Left lung (tissue), 10 donors: ENCODE results near the gene EPG5. TPM values are rescaled to one million over a fixed set of nuclear protein-coding genes. Genes with fewer than 3 reads are reported as not detected.

Experiments
- ATAC-seq: fragments of 200-7000 bp; cut with Tn5 transposase; one replicate; pipeline ENCODE4 v1.9.1; 2020; ENCODE audit warnings: moderate library complexity
- DNase-seq, 4 donors: peaks; one replicate each; pipeline ENCODE4 v3.0.0-alpha.2; 2013 to 2020
- H3K27ac ChIP-seq, 2 donors: fragments of 200-600 bp; sonication (generic) in 1 of 2; one replicate each; pipeline versions ENCODE4 v1.5.0 to v1.8.0; 2020 to 2021
- H3K27me3 ChIP-seq, 2 donors: fragments of 200-600 bp; sonication (generic) in 1 of 2; one replicate each; pipeline versions ENCODE4 v1.5.0 to v1.8.0; 2020 to 2021
- H3K36me3 ChIP-seq, 2 donors: fragments of 200-600 bp; sonication (generic) in 1 of 2; one replicate each; pipeline versions ENCODE4 v1.5.0 to v1.8.0; 2020 to 2021
- H3K4me1 ChIP-seq, 2 donors: fragments of 200-600 bp; one replicate each; pipeline ENCODE4 v1.8.0; 2021
- H3K4me3 ChIP-seq, 2 donors: fragments of 200-600 bp; sonication (generic) in 1 of 2; one replicate each; pipeline versions ENCODE4 v1.5.0 to v1.8.0; 2020 to 2021; ENCODE audit warnings: mild to moderate bottlenecking in 1 of 2
- H3K9me3 ChIP-seq, 2 donors: fragments of 200-600 bp; sonication (generic) in 1 of 2; one replicate each; pipeline versions ENCODE4 v1.5.0 to v1.8.0; 2020 to 2021
- CTCF ChIP-seq, 2 donors: fragments of 200-600 bp; sonication (generic) in 1 of 2; IDR thresholded peaks; one replicate each; pipeline versions ENCODE4 v1.5.0 to v1.8.0; 2021; ENCODE audit warnings: antibody characterized with exemption in 2 of 2
- intact Hi-C, 2 donors: fragments of 100-400 bp; cut with DNase I; formaldehyde crosslinking; loops; one replicate each; pipeline versions ENCODE4 v1.11.2 to v1.14.2; 2022
- polyA plus RNA-seq, 6 donors: library from polyadenylated mRNA; unstranded; fragments of 120-200 nt; gene quantifications; one replicate each; pipeline ENCODE4 v1.2.1, GENCODE V29; 2013; ENCODE audit not compliant: insufficient read length in 6 of 6
- total RNA-seq, 2 donors: library from RNA; stranded (reverse); fragmentation: NEBNext Ultra II Directional; extraction: Animal tissue kit (Norgen Biotek cat#: 25700); gene quantifications; one replicate each; pipeline ENCODE4 v1.2.1, GENCODE V29; 2021
- donor health status: DM: no; HTN: yes; CAD: no.
- donor health status: DM: no; HTN: no; CAD: no.

EPG5 gene
- total and polyA plus RNA-seq, 8 donors, result 27.3 to 38.0 (median 31.4) TPM

- peaks cover 25 to 46% of the 10 kb centered on the region in 2 donors for H3K27me3 ChIP-seq
- no peak for TF ChIP-seq CTCF (IDR thresholded peaks at IDR 0.05)
- no peak overlapping the region for H3K27ac ChIP-seq
- no peaks in the 10 kb centered on the region for H3K36me3 ChIP-seq
- H3K4me1 ChIP-seq, result peaks cover 16 to 25% of the 10 kb centered on the region in 2 donors
- ATAC-seq, result peak; percentile 46
- intact Hi-C loops, result no loop called here
- H3K4me3 ChIP-seq, result peak overlapping the region in 1 of 2 donors; percentile 10
- peak in 1 of 4 donors; percentile 84 for DNase-seq
- H3K9me3 ChIP-seq, result no peaks in the 10 kb centered on the region
These were observed 128.6 kb downstream of the EPG5 start for GRCh38 chr18:45838302-45839070.

- peaks cover 16 to 25% of the 10 kb centered on the region in 2 donors for H3K4me1 ChIP-seq
- ATAC-seq (peak; percentile 77), DNase-seq (peak in 2 of 4 donors; percentile 57 to 90)
- TF ChIP-seq CTCF (IDR thresholded peaks at IDR 0.05), result no peak
- intact Hi-C loops, result no loop called here
- H3K9me3 ChIP-seq, result no peaks in the 10 kb centered on the region
- peak overlapping the region; percentile 16 to 21 for H3K4me3 ChIP-seq
- H3K36me3 ChIP-seq, result no peaks in the 10 kb centered on the region
- no peak overlapping the region for H3K27ac ChIP-seq
- peaks cover 25 to 46% of the 10 kb centered on the region in 2 donors for H3K27me3 ChIP-seq
These were observed 129.7 kb downstream of the EPG5 start for GRCh38 chr18:45837283-45838070.

GRCh38 chr18:45836242-45837205 lies 130.6 kb downstream of the EPG5 start:
- intact Hi-C loops, result no loop called here

GRCh38 chr18:45835057-45835636 lies 132.0 kb downstream of the EPG5 start:
- no peaks in the 10 kb centered on the region for H3K36me3 ChIP-seq
- H3K27ac ChIP-seq, result no peak overlapping the region
- no peak for ATAC-seq
- H3K4me1 ChIP-seq, result peaks cover 16 to 25% of the 10 kb centered on the region in 2 donors
- H3K9me3 ChIP-seq, result no peaks in the 10 kb centered on the region
- intact Hi-C loops, result no loop called here
- no peak overlapping the region for H3K4me3 ChIP-seq
- no peak for DNase-seq
- H3K27me3 ChIP-seq, result peaks cover 25 to 42% of the 10 kb centered on the region in 2 donors
- no peak for TF ChIP-seq CTCF (IDR thresholded peaks at IDR 0.05)

More at GRCh38 chr18:45836242-45837205, 130.6 kb downstream of the EPG5 start:
- H3K27me3 ChIP-seq, result peaks cover 25 to 46% of the 10 kb centered on the region in 2 donors
- DNase-seq (no peak), ATAC-seq (no peak)
- H3K4me3 ChIP-seq, result no peak overlapping the region
- H3K9me3 ChIP-seq, result no peaks in the 10 kb centered on the region
- no peak overlapping the region for H3K27ac ChIP-seq
- H3K4me1 ChIP-seq, result peaks cover 16 to 25% of the 10 kb centered on the region in 2 donors
- no peak for TF ChIP-seq CTCF (IDR thresholded peaks at IDR 0.05)
- H3K36me3 ChIP-seq, result no peaks in the 10 kb centered on the region
